Measurements from ENCODE around the gene DDTL. TPM values are rescaled to one million over a fixed set of nuclear protein-coding genes. Genes with fewer than 3 reads are reported as not detected.

DDTL gene
- total RNA-seq, 1 donor from 2014 or later = 0.96 TPM

- Mint-ChIP-seq H3K36me3 (ENCODE audit: unreplicated experiment) (no peaks in the 10 kb centered on the region), H3K27me3 (ENCODE audit: unreplicated experiment) (peaks cover 16% of the 10 kb centered on the region), H3K9me3 (ENCODE audit: unreplicated experiment) (no peaks in the 10 kb centered on the region), H3K27ac (ENCODE audit: unreplicated experiment) (no peak overlapping the region), H3K4me1 (ENCODE audit: low read depth, unreplicated experiment) (peaks cover 7% of the 10 kb centered on the region), H3K4me3 (ENCODE audit: unreplicated experiment) (no peak overlapping the region)
- TF ChIP-seq CTCF (IDR thresholded peaks at IDR 0.05; ENCODE audit: partially characterized antibody, unreplicated experiment) = no peak
- no peak for DNase-seq
Observed at GRCh38 chr22:24001314-24001713, 34.6 kb downstream of the DDTL start.

DNA sequence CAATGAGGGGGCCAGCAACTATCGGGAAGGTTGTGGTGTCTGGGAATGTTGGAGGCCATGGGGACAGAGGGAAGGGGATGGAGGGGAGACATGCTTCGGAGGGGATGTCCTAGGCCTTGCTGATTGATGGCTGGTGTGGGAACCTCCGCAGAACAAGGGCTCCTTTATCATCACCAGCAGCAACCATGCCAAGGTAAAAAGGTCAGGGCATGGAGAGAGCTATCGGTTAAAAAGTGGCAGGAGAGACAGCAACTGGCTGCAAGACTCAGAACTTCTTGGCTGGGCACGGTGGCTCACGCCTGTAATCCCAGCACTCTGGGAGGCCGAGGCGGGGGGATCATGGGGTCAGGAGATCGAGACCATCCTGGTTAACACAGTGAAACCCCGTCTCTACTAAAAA lies 35.6 kb downstream of the DDTL start:
- Mint-ChIP-seq H3K4me3 (ENCODE audit: unreplicated experiment) (no peak overlapping the region), H3K27ac (ENCODE audit: unreplicated experiment) (no peak overlapping the region), H3K9me3 (ENCODE audit: unreplicated experiment) (no peaks in the 10 kb centered on the region), H3K27me3 (ENCODE audit: unreplicated experiment) (peaks cover 16% of the 10 kb centered on the region), H3K4me1 (ENCODE audit: low read depth, unreplicated experiment) (peaks cover 7% of the 10 kb centered on the region), H3K36me3 (ENCODE audit: unreplicated experiment) (no peaks in the 10 kb centered on the region)
- no peak for DNase-seq
- TF ChIP-seq CTCF (IDR thresholded peaks at IDR 0.05; ENCODE audit: partially characterized antibody, unreplicated experiment) = no peak

GRCh38 chr22:24002851-24003250 lies 36.2 kb downstream of the DDTL start:
- H3K4me1 Mint-ChIP-seq (ENCODE audit: low read depth, unreplicated experiment) = peaks cover 7% of the 10 kb centered on the region
- H3K9me3 Mint-ChIP-seq (ENCODE audit: unreplicated experiment) = no peaks in the 10 kb centered on the region
- no peaks in the 10 kb centered on the region for H3K36me3 Mint-ChIP-seq (ENCODE audit: unreplicated experiment)
- no peak overlapping the region for H3K4me3 Mint-ChIP-seq (ENCODE audit: unreplicated experiment)
- peaks cover 16% of the 10 kb centered on the region for H3K27me3 Mint-ChIP-seq (ENCODE audit: unreplicated experiment)
- H3K27ac Mint-ChIP-seq (ENCODE audit: unreplicated experiment) = no peak overlapping the region
- no peak for TF ChIP-seq CTCF (IDR thresholded peaks at IDR 0.05; ENCODE audit: partially characterized antibody, unreplicated experiment)
- no peak for DNase-seq

DNA sequence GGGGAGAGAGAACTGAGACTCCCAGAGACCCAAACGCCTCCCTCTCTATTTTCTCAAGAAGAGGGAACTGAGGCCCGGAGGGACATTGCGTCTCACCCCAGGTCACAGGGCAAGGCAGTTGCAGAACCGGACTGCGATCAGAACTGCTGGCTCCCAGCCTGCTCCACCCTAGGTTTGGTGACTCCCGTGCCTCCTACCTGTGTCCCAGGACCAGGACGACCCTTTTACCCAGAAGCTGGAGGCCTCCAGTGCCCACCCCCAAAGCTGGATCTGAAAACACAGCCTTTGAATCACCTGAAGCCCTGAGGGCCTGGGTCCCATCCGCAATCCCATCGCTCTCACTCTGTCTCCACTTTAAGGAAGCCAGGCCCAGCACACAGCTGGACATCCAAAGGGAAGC lies 37.2 kb downstream of the DDTL start:
- Mint-ChIP-seq H3K9me3 (ENCODE audit: unreplicated experiment) (no peaks in the 10 kb centered on the region), H3K4me3 (ENCODE audit: unreplicated experiment) (peak overlapping the region; percentile 25), H3K36me3 (ENCODE audit: unreplicated experiment) (no peaks in the 10 kb centered on the region), H3K27me3 (ENCODE audit: unreplicated experiment) (peaks cover 16% of the 10 kb centered on the region), H3K27ac (ENCODE audit: unreplicated experiment) (peak overlapping the region; percentile 26), H3K4me1 (ENCODE audit: low read depth, unreplicated experiment) (peaks cover 7% of the 10 kb centered on the region)
- no peak for TF ChIP-seq CTCF (IDR thresholded peaks at IDR 0.05; ENCODE audit: partially characterized antibody, unreplicated experiment)
- no peak for DNase-seq

DNA sequence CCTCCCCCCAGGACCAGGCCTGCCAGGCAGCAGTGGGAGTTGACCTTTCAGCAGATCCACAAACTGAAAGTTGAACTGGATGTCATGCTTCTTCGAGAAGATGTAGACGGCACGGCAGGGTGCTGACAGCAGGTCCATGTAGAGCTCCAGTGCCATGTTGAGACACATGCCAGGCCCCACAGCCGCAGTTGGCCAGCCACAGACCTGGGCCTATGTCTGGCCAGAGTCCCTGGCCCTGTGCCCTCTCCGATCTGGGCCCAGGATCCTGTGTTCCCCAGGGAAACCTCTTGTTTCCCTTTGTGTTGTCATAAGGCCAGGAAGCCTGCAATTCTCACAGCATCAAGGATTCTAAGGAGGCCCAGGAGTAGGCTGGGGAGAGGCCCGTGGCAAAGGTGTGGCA lies 38.5 kb downstream of the DDTL start, which contains the start of gene GSTT4:
Gene GSTT4, minus strand, starts transcription at position 253 of the 400 bp plus-strand sequence. Its CDS starts 97 bp downstream, at position 156.
- peaks cover 16% of the 10 kb centered on the region for H3K27me3 Mint-ChIP-seq (ENCODE audit: unreplicated experiment)
- H3K27ac Mint-ChIP-seq (ENCODE audit: unreplicated experiment) = no peak within 1 kb of the TSS
- no peak within 1 kb of the TSS for H3K4me3 Mint-ChIP-seq (ENCODE audit: unreplicated experiment)
- H3K9me3 Mint-ChIP-seq (ENCODE audit: unreplicated experiment) = peaks cover under 1% of the 10 kb centered on the region
- no peak for TF ChIP-seq CTCF (IDR thresholded peaks at IDR 0.05; ENCODE audit: partially characterized antibody, unreplicated experiment)
- no peak for DNase-seq
- H3K36me3 Mint-ChIP-seq (ENCODE audit: unreplicated experiment) = peaks cover 4% of the 10 kb centered on the region
- H3K4me1 Mint-ChIP-seq (ENCODE audit: low read depth, unreplicated experiment) = peaks cover 7% of the 10 kb centered on the region
